HepG2 (cell line): ENCODE measurements around the gene RPL18. TPM values are rescaled to one million over a fixed set of nuclear protein-coding genes. Genes with fewer than 3 reads are reported as not detected.
A peak's percentile ranks its signal among the peaks of the same experiment; 100 is the strongest.

ENCODE experiments used
- ATAC-seq: fragments of 200-7000 bp; cut with Tn5 transposase; 3 replicates; pipeline ENCODE4 v1.9.1; 2020; ENCODE audit warnings: mild to moderate bottlenecking, moderate library complexity
- BruUV-seq: library from RNA; stranded (reverse); fragments of 400-500 nt; replicated peaks from 2 replicates; lab custom pipeline; 2021; lab: Mats Ljungman, UMichigan
- CTCF ChIA-PET: fragments of 300-600 bp; formaldehyde crosslinking; extraction: SDS; loops from one replicate; lab custom pipeline; 2021; ENCODE audit warnings: low total read pairs, inconsistent platforms, low intra/inter-chr PET ratio; lab: Yijun Ruan, JAX
- POLR2A ChIA-PET: fragments of 350-600 bp; sonication (Branson Sonifier 250); formaldehyde crosslinking; loops from one replicate; lab custom pipeline; 2020; ENCODE audit warnings: antibody characterized with exemption, inconsistent platforms; lab: Yijun Ruan, JAX
- DNase-seq: peaks from one replicate; pipeline ENCODE4 v3.0.0-alpha.2; 2015; ENCODE audit warnings: low spot score
- FAIRE-seq: peaks from 3 replicates; lab custom pipeline; 2011; peaks lifted over from hg19 to GRCh38; lab: Jason Lieb, UNC
- H2AFZ ChIP-seq: one replicate; pipeline ENCODE4 v1.6.1; 2011; ENCODE audit warnings: low read length, inconsistent platforms
- H3K27ac ChIP-seq: fragments of 300-600 bp; 3 replicates; pipeline ENCODE4 v1.8.0; 2011; ENCODE audit warnings: mixed run types, mild to moderate bottlenecking, mixed read lengths, low read length, inconsistent platforms; ENCODE audit not compliant: insufficient read depth; ENCODE audit errors: extremely low read length
- H3K27me3 ChIP-seq, 2 experiments: fragments of 200-600 bp in 1 of 2; 2 replicates in 1 of 2; 3 replicates in 1 of 2; pipeline versions ENCODE4 v1.6.0 to v1.8.0; 2011; ENCODE audit warnings: low read length in 2 of 2, mild to moderate bottlenecking in 2 of 2, moderate library complexity in 2 of 2, inconsistent platforms in 1 of 2; ENCODE audit not compliant: insufficient read depth in 2 of 2, control insufficient read depth in 1 of 2
- H3K36me3 ChIP-seq, 2 experiments: fragments of 200-600 bp in 1 of 2; replicated peaks in 1 of 2; 2 replicates in 1 of 2; 3 replicates in 1 of 2; pipeline versions ENCODE4 v1.5.1 to v1.8.0; 2011; ENCODE audit warnings: low read length in 2 of 2, inconsistent platforms in 1 of 2; ENCODE audit not compliant: insufficient read depth in 2 of 2, control insufficient read depth in 1 of 2
- H3K4me1 ChIP-seq: 2 replicates; pipeline ENCODE4 v1.5.1; 2012; ENCODE audit warnings: low read length, inconsistent platforms; ENCODE audit not compliant: insufficient read depth
- H3K4me2 ChIP-seq: 2 replicates; pipeline ENCODE4 v1.6.0; 2011; ENCODE audit warnings: low read depth, low read length, inconsistent platforms
- H3K4me3 ChIP-seq, 3 experiments: fragments of 200-600 bp in 1 of 3; sonication (generic), shearing (Covaris generic) in 1 of 3; replicated peaks in 1 of 3; 2 replicates each; pipeline ENCODE4 v1.5.1; 2011 to 2016; ENCODE audit warnings: low read length in 3 of 3, inconsistent platforms in 2 of 3, low read depth in 2 of 3, mild to moderate bottlenecking in 2 of 3, control low read depth in 1 of 3, mixed read lengths in 1 of 3; ENCODE audit not compliant: insufficient read depth in 1 of 3
- H3K79me2 ChIP-seq: one replicate; pipeline ENCODE4 v1.6.1; 2011; ENCODE audit warnings: low read length, inconsistent platforms; ENCODE audit not compliant: insufficient read depth
- H3K9ac ChIP-seq: 2 replicates; pipeline ENCODE4 v1.6.0; 2011; ENCODE audit warnings: mild to moderate bottlenecking, low read depth, low read length, inconsistent platforms; ENCODE audit not compliant: insufficient read depth
- H3K9me3 ChIP-seq: 2 replicates; pipeline ENCODE4 v1.5.1; 2012; ENCODE audit warnings: mild to moderate bottlenecking, low read length
- H4K20me1 ChIP-seq: 2 replicates; pipeline ENCODE4 v1.6.0; 2011; ENCODE audit warnings: inconsistent platforms, mild to moderate bottlenecking, low read length, moderate library complexity; ENCODE audit not compliant: insufficient read depth
- ATF7 ChIP-seq, 2 experiments: fragments of 450-650 bp in 1 of 2; sonication (generic) in 1 of 2; formaldehyde crosslinking in 1 of 2; IDR thresholded peaks; 2 replicates each; pipeline versions ENCODE4 v1.4.0 to v1.6.1; 2016 to 2020; ENCODE audit warnings: antibody characterized with exemption in 1 of 2, mild to moderate bottlenecking in 1 of 2, missing genetic modification reagents in 1 of 2
- CREB1 ChIP-seq, 2 experiments: fragments of 450-650 bp in 1 of 2; IDR thresholded peaks; 2 replicates each; pipeline ENCODE4 v1.6.1; 2016 to 2017; ENCODE audit warnings: control low read depth in 1 of 2, mild to moderate bottlenecking in 1 of 2, missing compliant biosample characterization in 1 of 2, missing genetic modification characterization in 1 of 2
- EEA1 ChIP-seq: sonication (generic); formaldehyde crosslinking; IDR thresholded peaks from 2 replicates; pipeline ENCODE4 v1.5.1; 2020; ENCODE audit warnings: mild to moderate bottlenecking, missing genetic modification reagents, borderline replicate concordance
- IRF2 ChIP-seq: IDR thresholded peaks from 2 replicates; pipeline ENCODE4 v1.6.1; 2018; ENCODE audit warnings: missing genetic modification reagents, missing compliant biosample characterization
- MTF1 ChIP-seq: sonication (generic); formaldehyde crosslinking; IDR thresholded peaks from 2 replicates; pipeline ENCODE4 v1.5.0; 2020; ENCODE audit warnings: missing genetic modification reagents
- NR2C2 ChIP-seq: sonication (generic); formaldehyde crosslinking; IDR thresholded peaks from 2 replicates; pipeline ENCODE4 v1.4.0; 2020; ENCODE audit warnings: missing genetic modification reagents, mild to moderate bottlenecking, moderate library complexity, borderline replicate concordance
- POLR2G ChIP-seq: fragments of 200-400 bp; formaldehyde crosslinking; IDR thresholded peaks from 2 replicates; pipeline ENCODE4 v1.6.1; 2018; ENCODE audit warnings: mild to moderate bottlenecking, low read depth, low read length, moderate library complexity
- ZBTB8A ChIP-seq: sonication (generic); formaldehyde crosslinking; IDR thresholded peaks from 2 replicates; pipeline ENCODE4 v1.4.0; 2020; ENCODE audit warnings: mild to moderate bottlenecking, low read depth, missing genetic modification reagents, borderline replicate concordance
- ZIK1 ChIP-seq: sonication (generic); formaldehyde crosslinking; IDR thresholded peaks from 2 replicates; pipeline ENCODE4 v1.5.0; 2020; ENCODE audit warnings: mild to moderate bottlenecking, low read depth, missing genetic modification reagents, borderline replicate concordance
- ZNF883 ChIP-seq: sonication (generic); formaldehyde crosslinking; IDR thresholded peaks from 2 replicates; pipeline ENCODE4 v1.5.1; 2020; ENCODE audit warnings: mild to moderate bottlenecking, missing genetic modification reagents; ENCODE audit errors: not compliant biosample characterization
- ZSCAN30 ChIP-seq: sonication (generic); formaldehyde crosslinking; IDR thresholded peaks from 2 replicates; pipeline ENCODE4 v1.5.0; 2020; ENCODE audit warnings: mild to moderate bottlenecking, missing genetic modification reagents
- WGBS: methylation state at CpG from one replicate; pipeline ENCODE4 v1.1.6; 2017; ENCODE audit warnings: low lambda C conversion rate; 5-methylcytosine and 5-hydroxymethylcytosine counted together
- in situ Hi-C: cut with HindIII; loops from 2 replicates; pipeline ENCODE4 v1.10.0; 2017; ENCODE audit warnings: low pct_unique_long_range_greater_than_20kb; ENCODE audit not compliant: extremely low pct_ligation_motif_present
- intact Hi-C: fragments of 100-400 bp; cut with micrococcal nuclease; formaldehyde crosslinking; loops from one replicate; pipeline ENCODE4 v1.10.0; 2022; ENCODE audit not compliant: unreplicated experiment
- polyA plus RNA-seq, 8 experiments: library from polyadenylated mRNA; depleted of rRNA in 3 of 8; stranded (reverse) in 7 of 8; unstranded in 1 of 8; fragments of >200 nt; fragmentation: Illumina TruSeq in 4 of 8; extraction: Trizol in 4 of 8; gene quantifications; 2 replicates each; pipeline versions ENCODE4 v1.2.1 to v1.2.3, GENCODE V29; 2011 to 2016; ENCODE audit warnings: low read depth in 4 of 8, missing spikeins in 1 of 8, mixed read lengths in 1 of 8; ENCODE audit not compliant: insufficient read depth in 1 of 8
- total RNA-seq, 5 experiments: library from RNA; depleted of rRNA; stranded (reverse); fragments of >200 nt; fragmentation: Illumina TruSeq; extraction: Trizol; gene quantifications; 2 replicates each; pipeline ENCODE4 v1.2.3, GENCODE V29; 2016; ENCODE audit warnings: low read depth in 1 of 5
- TF ChIP-seq, protein P1 (sequence below): sonication (generic); formaldehyde crosslinking; conservative IDR thresholded peaks from 2 replicates; pipeline ENCODE4 v1.4.0; 2020; ENCODE audit warnings: missing genetic modification reagents

The RPL18 gene
- total and polyA plus RNA-seq, 2 of the 13 experiments (the other 11 are each of a cell fraction or from before 2014, with no cell fraction given) = 1,485 to 1,639 TPM

DNA sequence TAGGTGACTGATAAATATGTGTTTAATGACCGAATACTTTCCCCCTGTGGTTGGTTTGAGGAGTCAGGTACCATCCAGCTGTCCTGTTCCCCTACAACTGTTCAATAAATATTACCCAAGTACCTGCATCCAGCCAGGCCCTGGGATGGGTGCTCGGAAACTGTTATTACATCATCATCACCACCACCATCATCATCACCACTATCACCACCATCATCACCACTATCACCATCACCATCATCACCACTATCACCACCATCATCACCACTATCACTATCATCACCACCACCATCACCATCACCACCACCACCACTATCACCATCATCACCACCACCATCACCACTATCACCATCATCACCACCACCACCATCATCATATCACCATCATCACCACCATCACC, 49.8 kb upstream of the RPL18 start:
- CTCF ChIA-PET = no interaction called here
- Histone ChIP-seq H3K27me3 (peaks cover under 1 to 16% of the 10 kb centered on the region in 2 experiments; a peak in 3 of 5 replicates), H3K4me3 (no peak overlapping the region), H3K27ac (no peak overlapping the region), H3K9ac (no peak overlapping the region), H3K4me2 (no peak overlapping the region), H4K20me1 (no peaks in the 10 kb centered on the region), H3K4me1 (peaks cover 10% of the 10 kb centered on the region), H3K79me2 (no peaks in the 10 kb centered on the region), H2AFZ (no peak overlapping the region), H3K36me3 (no peaks in the 10 kb centered on the region), H3K9me3 (no peaks in the 10 kb centered on the region)
- FAIRE-seq (no peak), DNase-seq (no peak), ATAC-seq (no peak)
- BruUV-seq = no TSS peak
- in situ Hi-C loops (no loop called here), intact Hi-C loops (no loop called here)
- TF ChIP-seq ZNF883 (CRISPR knock-in tag) (no peak), CREB1 (IDR thresholded peaks at IDR 0.05) (peak; percentile 86), CREB1 (CRISPR knock-in tag; IDR thresholded peaks at IDR 0.05) (no peak), ATF7 (IDR thresholded peaks at IDR 0.05) (peak; percentile 63), ATF7 (CRISPR knock-in tag; IDR thresholded peaks at IDR 0.05) (no peak)
- 54% methylated on average over 2 of the region's 2 CpGs for WGBS
- POLR2A ChIA-PET = no interaction called here

DNA sequence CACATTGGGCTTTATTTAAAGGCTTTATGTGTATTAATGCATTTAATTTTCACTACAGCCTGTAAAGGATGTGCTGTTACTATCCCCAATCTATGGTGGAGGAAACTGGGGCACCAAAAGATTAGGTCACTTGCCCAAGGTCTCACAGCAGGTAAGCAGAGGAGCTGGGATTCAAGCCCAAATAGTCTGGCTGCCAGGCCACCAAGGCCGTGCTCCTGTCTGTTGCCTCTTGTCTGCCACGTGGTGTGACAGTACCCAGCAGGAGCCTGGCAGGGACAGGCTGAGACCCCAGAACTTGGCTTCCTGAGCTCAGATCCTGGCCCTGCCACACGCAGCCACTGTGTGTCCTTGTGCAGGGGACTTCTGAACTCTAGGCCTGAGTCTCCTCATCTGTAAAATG, 49.4 kb upstream of the RPL18 start:
- no peaks in the 10 kb centered on the region for H4K20me1 ChIP-seq
- TF ChIP-seq ZBTB8A (CRISPR knock-in tag) = no peak
- TF ChIP-seq EEA1 = no peak
- TF ChIP-seq, protein P1, sequence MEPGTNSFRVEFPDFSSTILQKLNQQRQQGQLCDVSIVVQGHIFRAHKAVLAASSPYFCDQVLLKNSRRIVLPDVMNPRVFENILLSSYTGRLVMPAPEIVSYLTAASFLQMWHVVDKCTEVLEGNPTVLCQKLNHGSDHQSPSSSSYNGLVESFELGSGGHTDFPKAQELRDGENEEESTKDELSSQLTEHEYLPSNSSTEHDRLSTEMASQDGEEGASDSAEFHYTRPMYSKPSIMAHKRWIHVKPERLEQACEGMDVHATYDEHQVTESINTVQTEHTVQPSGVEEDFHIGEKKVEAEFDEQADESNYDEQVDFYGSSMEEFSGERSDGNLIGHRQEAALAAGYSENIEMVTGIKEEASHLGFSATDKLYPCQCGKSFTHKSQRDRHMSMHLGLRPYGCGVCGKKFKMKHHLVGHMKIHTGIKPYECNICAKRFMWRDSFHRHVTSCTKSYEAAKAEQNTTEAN = no peak
- no peak for TF ChIP-seq NR2C2 (CRISPR knock-in tag)
- TF ChIP-seq ZSCAN30 (CRISPR knock-in tag) = no peak
- no peak for TF ChIP-seq ZIK1
- no peak for TF ChIP-seq POLR2G
- no peak for TF ChIP-seq MTF1 (CRISPR knock-in tag)
- no peak for TF ChIP-seq IRF2
- ChIA-PET POLR2A (no interaction called here), CTCF (no interaction called here)
- no peak overlapping the region for H3K4me2 ChIP-seq
- no peaks in the 10 kb centered on the region for H3K79me2 ChIP-seq
- H3K27me3 ChIP-seq = peaks cover 0 to 14% of the 10 kb centered on the region in 2 experiments; a peak in 3 of 5 replicates
- no TSS peak for BruUV-seq
- no peaks in the 10 kb centered on the region for H3K36me3 ChIP-seq
- in situ Hi-C loops (no loop called here), intact Hi-C loops (no loop called here)
- no peak overlapping the region for H3K9ac ChIP-seq
- H3K4me3 ChIP-seq = no peak overlapping the region
- H3K4me1 ChIP-seq = peaks cover 10% of the 10 kb centered on the region
- H3K27ac ChIP-seq = no peak overlapping the region
- no peak overlapping the region for H2AFZ ChIP-seq
- DNase-seq (no peak), FAIRE-seq (no peak), ATAC-seq (no peak)
- no peaks in the 10 kb centered on the region for H3K9me3 ChIP-seq
- WGBS = no CpG with 5 or more reads among the region's 3 CpGs
